AG04449 (cell line): Measurements from ENCODE around the gene TNFRSF21.

Source experiments
- CTCF ChIA-PET: fragments of 350-600 bp; formaldehyde crosslinking; extraction: SDS; loops from one replicate; lab custom pipeline; 2021; ENCODE audit warnings: antibody characterized with exemption; lab: Yijun Ruan, JAX
- POLR2A ChIA-PET: fragments of 400-600, 350-600 bp; formaldehyde crosslinking; extraction: SDS; loops from one replicate; lab custom pipeline; 2020; ENCODE audit warnings: antibody characterized with exemption, inconsistent platforms; lab: Yijun Ruan, JAX
- DNase-seq: peaks from one replicate; pipeline ENCODE4 v3.0.0-alpha.2; 2010; ENCODE audit warnings: low read depth, low spot score
- H3K4me3 ChIP-seq: 2 replicates; pipeline ENCODE4 v1.5.1; 2011; ENCODE audit warnings: low read depth, mild to moderate bottlenecking, control low read depth, low read length
- CTCF ChIP-seq: IDR thresholded peaks from one replicate; pipeline ENCODE4 v1.5.1; 2011; ENCODE audit warnings: mild to moderate bottlenecking, moderate library complexity, low read length, control low read depth, inconsistent platforms; ENCODE audit not compliant: insufficient read depth; ENCODE audit errors: missing control alignments

The TNFRSF21 gene

GRCh38 chr6:47310131-47310480 lies 401 bp upstream of the TNFRSF21 start:
- no peak for TF ChIP-seq CTCF
- POLR2A ChIA-PET: no interaction called here

DNA sequence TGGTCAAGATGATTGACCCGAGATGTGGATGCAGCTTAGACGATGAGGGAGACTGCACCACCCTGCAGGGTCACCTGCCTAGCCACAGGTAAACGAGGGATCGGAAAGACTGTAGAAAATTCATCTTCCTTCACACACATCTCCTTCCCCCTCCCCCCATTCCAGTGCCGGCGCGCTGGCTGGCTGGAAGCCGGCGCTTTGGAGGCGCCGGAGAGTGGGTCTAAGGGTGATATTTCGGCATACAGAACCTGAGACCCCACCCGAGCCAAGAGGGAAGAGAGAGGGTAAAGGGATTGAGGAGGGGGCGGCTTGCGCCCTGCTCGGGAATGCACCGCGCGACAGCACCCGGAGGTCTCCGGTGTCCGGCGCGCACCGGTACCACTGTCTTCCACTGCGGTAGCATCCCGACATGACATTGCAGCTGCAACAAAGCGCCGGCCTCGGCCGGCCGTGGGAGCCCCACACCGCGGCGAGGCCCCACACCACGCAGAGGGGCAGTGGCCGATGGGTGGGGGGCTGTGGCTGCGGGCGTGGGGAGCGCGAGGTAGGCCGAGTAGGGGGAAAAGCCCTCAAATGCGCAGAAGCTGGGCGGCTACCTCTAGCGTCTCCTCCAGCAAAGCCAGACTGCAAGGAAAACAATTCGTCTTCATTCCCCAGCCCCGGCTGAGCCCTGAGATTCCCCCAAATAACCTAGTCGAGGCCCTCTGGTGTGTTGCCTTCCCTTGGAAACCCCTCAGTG lies 984 bp downstream of the TNFRSF21 start:
- H3K4me3 ChIP-seq: peak overlapping the region; percentile 75
- TF ChIP-seq CTCF: no peak
- ChIA-PET POLR2A (no interaction called here), CTCF (interaction anchor here (0.8 to 15.2 kb wide), 8 partner anchors 31 to 261 kb away, joined by 3 to 331 read pairs (median 6); no protein-coding TSS in a partner anchor)
- no peak for DNase-seq

More at GRCh38 chr6:47310131-47310480, 401 bp upstream of the TNFRSF21 start:
- H3K4me3 ChIP-seq: no peak overlapping the region
- CTCF ChIA-PET: interaction anchor here (0.6 to 15.2 kb wide), 16 partner anchors 9 to 283 kb away, joined by 3 to 331 read pairs (median 4); no protein-coding TSS in a partner anchor
- DNase-seq: no peak

GRCh38 chr6:47308198-47308517 lies 1.5 kb downstream of the TNFRSF21 start:
- ChIA-PET POLR2A (no interaction called here), CTCF (interaction anchor here (15.2 kb wide), 1 partner anchor 213 kb away, joined by 331 read pairs; no protein-coding TSS in a partner anchor)
- peak overlapping the region; percentile 75; the same call in 1 of the 2 replicates for H3K4me3 ChIP-seq
- no peak for DNase-seq
- TF ChIP-seq CTCF: no peak

DNA sequence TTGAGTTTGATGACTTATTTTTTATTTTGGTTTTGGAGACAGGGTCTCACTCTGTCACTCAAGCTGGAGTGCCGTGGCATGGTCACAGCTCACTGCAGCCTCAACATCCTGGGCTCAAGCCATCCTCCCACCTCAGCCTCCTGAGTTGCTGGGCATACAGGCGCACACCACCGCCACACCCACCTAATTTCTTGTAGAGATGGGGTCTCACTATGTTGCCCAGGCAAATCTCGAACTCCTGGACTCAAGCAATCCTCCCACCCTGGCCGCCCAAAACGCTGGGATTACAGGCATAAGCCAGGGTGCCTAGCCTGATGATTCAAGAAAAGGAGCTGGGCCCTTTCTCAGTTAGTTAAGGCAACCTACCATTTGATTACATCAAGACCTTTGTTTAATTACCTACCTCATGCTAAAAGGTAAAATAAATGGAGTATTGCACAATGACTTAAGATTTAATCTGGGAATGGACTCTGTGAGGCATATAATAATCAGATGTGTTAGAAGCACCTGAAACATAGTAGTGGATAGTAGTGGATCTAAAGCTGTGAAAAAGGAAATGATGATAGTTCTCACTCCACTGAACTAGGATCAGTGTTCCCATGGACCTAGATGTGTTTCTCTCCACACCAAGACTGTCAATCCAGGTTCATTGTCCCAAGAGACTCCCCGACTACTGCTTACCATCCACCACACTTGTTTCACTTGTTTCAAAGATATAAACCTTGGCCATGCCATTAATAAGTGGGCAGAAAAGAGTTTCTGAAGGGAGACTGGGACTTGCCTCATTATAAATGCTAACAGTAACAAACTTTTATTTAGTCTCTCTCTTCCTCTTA lies 2.1 kb downstream of the TNFRSF21 start:
- CTCF ChIA-PET: interaction anchor here (1.0 to 15.2 kb wide), 2 partner anchors 212 to 459 kb away, joined by 3 to 331 read pairs; no protein-coding TSS in a partner anchor
- H3K4me3 ChIP-seq: peak overlapping the region; percentile 8; the same call in 1 of the 2 replicates
- TF ChIP-seq CTCF: no peak
- no peak for DNase-seq
- POLR2A ChIA-PET: no interaction called here

GRCh38 chr6:47306887-47307286 lies 2.8 kb downstream of the TNFRSF21 start:
- CTCF ChIA-PET: interaction anchor here (1.0 to 15.2 kb wide), 2 partner anchors 211 to 459 kb away, joined by 3 to 331 read pairs; no protein-coding TSS in a partner anchor

More at GRCh38 chr6:47306887-47307286, 2.8 kb downstream of the TNFRSF21 start:
- POLR2A ChIA-PET: no interaction called here
- H3K4me3 ChIP-seq: no peak overlapping the region
- TF ChIP-seq CTCF: no peak
- DNase-seq: no peak
